H1 (cell line): Measurements from ENCODE around the gene UBAC1. TPM values are rescaled to one million over a fixed set of nuclear protein-coding genes. Genes with fewer than 3 reads are reported as not detected.

ENCODE experiments used
- CTCF ChIA-PET: fragments of 300-600 bp; sonication (Branson Sonifier 250); formaldehyde crosslinking; loops from one replicate; lab custom pipeline; 2021; ENCODE audit not compliant: partially characterized antibody; lab: Charles Lee
- POLR2A ChIA-PET: fragments of 300-600 bp; sonication (Branson Sonifier 250); formaldehyde crosslinking; loops from one replicate; lab custom pipeline; 2021; ENCODE audit warnings: inconsistent platforms; ENCODE audit not compliant: partially characterized antibody; lab: Charles Lee
- DNase-seq, 2 experiments: peaks; one replicate each; pipeline versions ENCODE4 v3.0.0 to v3.0.0-alpha.2; 2010 to 2022; ENCODE audit warnings: low spot score in 2 of 2, low read depth in 1 of 2, mixed read lengths in 1 of 2
- FAIRE-seq: peaks from 2 replicates; lab custom pipeline; 2011; peaks lifted over from hg19 to GRCh38; lab: Jason Lieb, UNC
- H2AFZ ChIP-seq: 2 replicates; pipeline ENCODE4 v1.8.1; 2012; ENCODE audit warnings: low read length, inconsistent platforms
- H2AK5ac ChIP-seq: 2 replicates; pipeline ENCODE4 v1.6.1; 2013; ENCODE audit warnings: low read depth, low read length
- H2BK120ac ChIP-seq: replicated peaks from 2 replicates; pipeline ENCODE3; 2013; ENCODE audit warnings: low read depth, low read length, inconsistent platforms
- H2BK12ac ChIP-seq: 2 replicates; pipeline ENCODE4 v1.6.1; 2013; ENCODE audit warnings: low read depth, low read length
- H2BK15ac ChIP-seq: 2 replicates; pipeline ENCODE4 v1.6.1; 2013; ENCODE audit warnings: low read length
- H2BK20ac ChIP-seq: 2 replicates; pipeline ENCODE4 v1.6.1; 2013; ENCODE audit warnings: low read length
- H2BK5ac ChIP-seq: 2 replicates; pipeline ENCODE4 v1.6.1; 2013; ENCODE audit warnings: low read depth, low read length
- H3K14ac ChIP-seq: 2 replicates; pipeline ENCODE4 v1.6.1; 2013; ENCODE audit warnings: inconsistent platforms; ENCODE audit not compliant: insufficient read length
- H3K18ac ChIP-seq: 2 replicates; pipeline ENCODE4 v1.6.1; 2013; ENCODE audit warnings: low read length; ENCODE audit errors: extremely low read depth
- H3K23ac ChIP-seq: 2 replicates; pipeline ENCODE4 v1.6.1; 2013; ENCODE audit warnings: inconsistent platforms; ENCODE audit not compliant: insufficient read length
- H3K23me2 ChIP-seq: 2 replicates; pipeline ENCODE4 v1.6.1; 2013; ENCODE audit warnings: low read depth, low read length
- H3K27ac ChIP-seq: 2 replicates; pipeline ENCODE4 v1.6.1; 2011; ENCODE audit warnings: low read depth, low read length, inconsistent platforms
- H3K27me3 ChIP-seq, 4 experiments: replicated peaks in 1 of 4; 1 replicate in 1 of 4; 2 replicates in 3 of 4; pipeline versions ENCODE4 v1.6.1 to v1.8.1; 2011 to 2013; ENCODE audit warnings: low read length in 3 of 4, mild to moderate bottlenecking in 3 of 4, inconsistent platforms in 2 of 4, mixed read lengths in 2 of 4, moderate library complexity in 1 of 4; ENCODE audit not compliant: control insufficient read depth in 3 of 4, insufficient read depth in 3 of 4; ENCODE audit errors: extremely low read depth in 1 of 4
- H3K36me3 ChIP-seq, 4 experiments: 2 replicates each; pipeline versions ENCODE4 v1.6.1 to v1.8.1; 2011 to 2013; ENCODE audit warnings: mild to moderate bottlenecking in 4 of 4, low read length in 3 of 4, moderate library complexity in 2 of 4, control low read depth in 1 of 4, inconsistent platforms in 1 of 4; ENCODE audit not compliant: insufficient read depth in 4 of 4, control insufficient read depth in 2 of 4
- H3K4ac ChIP-seq: replicated peaks from 2 replicates; pipeline ENCODE3; 2013; ENCODE audit warnings: low read length, low read depth, mixed read lengths, inconsistent platforms; ENCODE audit not compliant: insufficient read length
- H3K4me1 ChIP-seq, 4 experiments: replicated peaks in 1 of 4; 1 replicate in 1 of 4; 2 replicates in 3 of 4; pipeline versions ENCODE4 v1.6.1 to v1.8.1; 2011 to 2013; ENCODE audit warnings: low read length in 3 of 4, inconsistent platforms in 2 of 4, mixed read lengths in 1 of 4; ENCODE audit not compliant: insufficient read depth in 4 of 4, control insufficient read depth in 3 of 4
- H3K4me2 ChIP-seq, 2 experiments: 2 replicates each; pipeline versions ENCODE4 v1.6.1 to v1.8.1; 2011 to 2013; ENCODE audit warnings: low read depth in 2 of 2, low read length in 2 of 2, control low read depth in 1 of 2, inconsistent platforms in 1 of 2, mild to moderate bottlenecking in 1 of 2; ENCODE audit not compliant: insufficient read depth in 1 of 2
- H3K4me3 ChIP-seq, 4 experiments: fragments of 200-600, 300-600 bp in 1 of 4; sonication (generic), shearing (Covaris generic), sonication (Bioruptor Twin) in 1 of 4; 2 replicates each; pipeline versions ENCODE4 v1.5.1 to v1.8.1; 2011 to 2016; ENCODE audit warnings: low read length in 4 of 4, low read depth in 3 of 4, control low read depth in 2 of 4, inconsistent platforms in 2 of 4, mild to moderate bottlenecking in 2 of 4, mixed read lengths in 1 of 4, moderate library complexity in 1 of 4; ENCODE audit not compliant: insufficient read depth in 2 of 4; ENCODE audit errors: extremely low read depth in 1 of 4
- H3K56ac ChIP-seq: replicated peaks from 2 replicates; pipeline ENCODE3; 2013; ENCODE audit warnings: low read depth, mild to moderate bottlenecking, mixed read lengths, low read length, inconsistent platforms; ENCODE audit not compliant: insufficient read length
- H3K79me1 ChIP-seq: 2 replicates; pipeline ENCODE4 v1.6.1; 2013; ENCODE audit warnings: low read depth, low read length, control low read depth
- H3K79me2 ChIP-seq, 2 experiments: 2 replicates each; pipeline versions ENCODE4 v1.6.1 to v1.8.1; 2012 to 2013; ENCODE audit warnings: low read length in 2 of 2, mild to moderate bottlenecking in 2 of 2, inconsistent platforms in 1 of 2; ENCODE audit not compliant: insufficient read depth in 2 of 2, control insufficient read depth in 1 of 2
- H3K9ac ChIP-seq, 4 experiments: replicated peaks in 1 of 4; 1 replicate in 1 of 4; 2 replicates in 3 of 4; pipeline versions ENCODE4 v1.6.1 to v1.8.1; 2011 to 2013; ENCODE audit warnings: low read depth in 3 of 4, low read length in 3 of 4, control low read depth in 2 of 4, mild to moderate bottlenecking in 2 of 4, moderate library complexity in 2 of 4, inconsistent platforms in 1 of 4; ENCODE audit errors: extremely low read depth in 1 of 4
- H3K9me3 ChIP-seq, 2 experiments: 2 replicates each; pipeline versions ENCODE4 v1.6.1 to v1.8.1; 2012 to 2013; ENCODE audit warnings: mild to moderate bottlenecking in 2 of 2, moderate library complexity in 2 of 2, control low read depth in 1 of 2, inconsistent platforms in 1 of 2, low read depth in 1 of 2, low read length in 1 of 2, mixed read lengths in 1 of 2; ENCODE audit not compliant: insufficient read depth in 2 of 2
- H4K20me1 ChIP-seq, 2 experiments: replicated peaks in 1 of 2; 2 replicates each; pipeline versions ENCODE3 to v1.8.1; 2011 to 2013; ENCODE audit warnings: inconsistent platforms in 2 of 2, low read length in 2 of 2, mild to moderate bottlenecking in 1 of 2; ENCODE audit not compliant: insufficient read depth in 2 of 2, control insufficient read depth in 1 of 2
- H4K5ac ChIP-seq: 2 replicates; pipeline ENCODE4 v1.6.1; 2013; ENCODE audit warnings: low read length, low read depth, mixed read lengths, inconsistent platforms; ENCODE audit not compliant: insufficient read length
- H4K8ac ChIP-seq: 2 replicates; pipeline ENCODE4 v1.8.0; 2013; ENCODE audit warnings: mild to moderate bottlenecking, moderate library complexity, low read length, inconsistent platforms; ENCODE audit not compliant: insufficient read depth; ENCODE audit errors: extremely low read depth
- H4K91ac ChIP-seq: replicated peaks from 2 replicates; pipeline ENCODE3; 2013; ENCODE audit warnings: low read length, mixed read lengths, inconsistent platforms; ENCODE audit not compliant: insufficient read length
- CHD1 ChIP-seq: IDR thresholded peaks from 2 replicates; pipeline ENCODE4 v1.6.1; 2012; ENCODE audit warnings: low read depth, low read length, improper control_type of control experiment
- E2F6 ChIP-seq: IDR thresholded peaks from 2 replicates; pipeline ENCODE4 v1.6.1; 2012; ENCODE audit warnings: inconsistent platforms
- EGR1 ChIP-seq: IDR thresholded peaks from 2 replicates; pipeline ENCODE4 v1.6.1; 2011; ENCODE audit warnings: low read depth, low read length, borderline replicate concordance
- HDAC6 ChIP-seq: IDR thresholded peaks from one replicate; pipeline ENCODE4 v1.7.1; 2012; ENCODE audit warnings: low read depth, mild to moderate bottlenecking, inconsistent platforms, low read length, moderate library complexity
- MAFK ChIP-seq: IDR thresholded peaks from 2 replicates; pipeline ENCODE4 v1.6.1; 2012; ENCODE audit warnings: low read depth, mild to moderate bottlenecking, improper control_type of control experiment, low read length
- POLR2A ChIP-seq, 2 experiments: IDR thresholded peaks; 1 replicate in 1 of 2; 2 replicates in 1 of 2; pipeline ENCODE4 v1.6.1; 2011; ENCODE audit warnings: low read depth in 2 of 2, low read length in 2 of 2, mild to moderate bottlenecking in 2 of 2; ENCODE audit errors: control extremely low read depth in 1 of 2
- RNF2 ChIP-seq: fragments of 200-900, 300-1000 bp; sonication (generic); IDR thresholded peaks from 2 replicates; pipeline ENCODE4 v1.7.1; 2016; ENCODE audit warnings: borderline replicate concordance, low read depth, mild to moderate bottlenecking, antibody characterized with exemption, low read length; ENCODE audit not compliant: poor library complexity, severe bottlenecking; ENCODE audit errors: missing control alignments
- SIN3A ChIP-seq, 2 experiments: IDR thresholded peaks in 1 of 2; conservative IDR thresholded peaks in 1 of 2; 2 replicates each; pipeline ENCODE4 v1.6.1; 2011 to 2012; ENCODE audit warnings: low read length in 2 of 2, improper control_type of control experiment in 1 of 2, low read depth in 1 of 2, mild to moderate bottlenecking in 1 of 2
- YY1 ChIP-seq: IDR thresholded peaks from 2 replicates; pipeline ENCODE4 v1.6.1; 2011; ENCODE audit warnings: low read depth, mild to moderate bottlenecking, low read length
- WGBS, 2 experiments: shearing (Covaris generic) in 1 of 2; methylation state at CpG; one replicate each; pipeline versions ENCODE4 v1.1.6 to v1.1.7; 2013 to 2015; ENCODE audit warnings: low lambda C conversion rate in 2 of 2, mixed read lengths in 2 of 2, inconsistent platforms in 1 of 2, low coverage in 1 of 2, missing lambda C conversion rate in 1 of 2; ENCODE audit not compliant: insufficient replicate concordance in 2 of 2, insufficient coverage in 1 of 2, insufficient read length in 1 of 2; ENCODE audit errors: extremely low coverage in 1 of 2, missing lambda C conversion rate in 1 of 2; 5-methylcytosine and 5-hydroxymethylcytosine counted together
- polyA plus RNA-seq, 7 experiments: library from polyadenylated mRNA; depleted of rRNA in 3 of 7; stranded (reverse) in 5 of 7; unstranded in 2 of 7; fragments of >200 nt in 5 of 7; fragments of 200-250 nt in 2 of 7; gene quantifications; 1 replicate in 5 of 7; 2 replicates in 1 of 7; 4 replicates in 1 of 7; pipeline versions ENCODE4 v1.2.1 to v1.2.3, GENCODE V29; 2011 to 2013; ENCODE audit warnings: missing spikeins in 2 of 7, mixed read lengths in 2 of 7
- total RNA-seq: library from RNA; stranded (reverse); fragmentation: NEBNext Ultra II Directional; extraction: Animal tissue kit (Norgen Biotek cat#: 25700); gene quantifications from 2 replicates; pipeline ENCODE4 v1.2.1, GENCODE V29; 2021

Gene UBAC1
- total and polyA plus RNA-seq, 2 of the 8 experiments (the other 6 are each of a cell fraction or from before 2014, with no cell fraction given) = 59.3 to 85.2 TPM

GRCh38 chr9:135948968-135949367 is 12.2 kb downstream of the UBAC1 start:
- peaks cover 3% of the 10 kb centered on the region; the same call in 1 of the 2 replicates for H3K23me2 ChIP-seq
- no peak overlapping the region for H2AFZ ChIP-seq
- no peak overlapping the region for H3K14ac ChIP-seq
- H4K8ac ChIP-seq = no peak overlapping the region
- ChIA-PET CTCF (interaction anchor here (0.6 to 1.2 kb wide), 2 partner anchors 15 to 43 kb away, joined by 3 to 4 read pairs; no protein-coding TSS in a partner anchor), POLR2A (no interaction called here)
- no peak overlapping the region for H3K56ac ChIP-seq
- no peaks in the 10 kb centered on the region for H3K79me2 ChIP-seq
- no peak for TF ChIP-seq CHD1
- no peak for TF ChIP-seq HDAC6
- TF ChIP-seq YY1 = no peak
- no peak for TF ChIP-seq EGR1
- no peak for TF ChIP-seq MAFK
- no peak for TF ChIP-seq RNF2
- no peak for TF ChIP-seq E2F6
- no peak for TF ChIP-seq SIN3A (conservative IDR thresholded peaks at IDR 0.05 in 1 of 2, IDR thresholded peaks at IDR 0.05 in 1 of 2; ENCODE audit: low read depth in 1 of 2, low read length in 2 of 2)
- no peak for TF ChIP-seq POLR2A (IDR thresholded peaks at IDR 0.05; ENCODE audit: control extremely low read depth in 1 of 2, low read depth in 2 of 2, low read length in 2 of 2)
- H3K79me1 ChIP-seq = peaks cover 2% of the 10 kb centered on the region; the same call in 1 of the 2 replicates
- no peak overlapping the region for H3K23ac ChIP-seq
- no peak overlapping the region for H4K91ac ChIP-seq
- WGBS, 2 experiments = 100% methylated on average over 4 of the region's 4 CpGs; no CpG with 5 or more reads in 1 of the 2 experiments
- H3K4me2 ChIP-seq = no peak overlapping the region
- peaks cover 6 to 9% of the 10 kb centered on the region in 2 experiments for H4K20me1 ChIP-seq
- FAIRE-seq (no peak), DNase-seq (no peak)
- no peaks in the 10 kb centered on the region; a peak in 1 of 7 replicates for H3K4me1 ChIP-seq
- H3K27ac ChIP-seq = no peak overlapping the region
- no peak overlapping the region for H4K5ac ChIP-seq
- H3K18ac ChIP-seq = no peak overlapping the region
- H2AK5ac ChIP-seq = no peak overlapping the region
- H3K9me3 ChIP-seq = no peaks in the 10 kb centered on the region
- no peak overlapping the region for H2BK15ac ChIP-seq
- H2BK5ac ChIP-seq = no peak overlapping the region
- no peak overlapping the region for H2BK12ac ChIP-seq
- H3K36me3 ChIP-seq = peaks cover 12 to 53% (median 27%) of the 10 kb centered on the region in 4 experiments
- no peak overlapping the region for H3K4me3 ChIP-seq
- H3K27me3 ChIP-seq = no peaks in the 10 kb centered on the region
- no peak overlapping the region for H2BK120ac ChIP-seq
- H3K4ac ChIP-seq = no peak overlapping the region
- no peak overlapping the region for H3K9ac ChIP-seq
- H2BK20ac ChIP-seq = no peak overlapping the region
